NOMO-1 treated with DMSO at 0.1 percent for 48 hours (cell line): ENCODE measurements around the gene NAT10.

Experiments used
- DNase-seq: peaks from one replicate; lab custom pipeline; 2025; ENCODE audit not compliant: unreplicated experiment; lab: John Stamatoyannopoulos, UW

NAT10 gene

DNA sequence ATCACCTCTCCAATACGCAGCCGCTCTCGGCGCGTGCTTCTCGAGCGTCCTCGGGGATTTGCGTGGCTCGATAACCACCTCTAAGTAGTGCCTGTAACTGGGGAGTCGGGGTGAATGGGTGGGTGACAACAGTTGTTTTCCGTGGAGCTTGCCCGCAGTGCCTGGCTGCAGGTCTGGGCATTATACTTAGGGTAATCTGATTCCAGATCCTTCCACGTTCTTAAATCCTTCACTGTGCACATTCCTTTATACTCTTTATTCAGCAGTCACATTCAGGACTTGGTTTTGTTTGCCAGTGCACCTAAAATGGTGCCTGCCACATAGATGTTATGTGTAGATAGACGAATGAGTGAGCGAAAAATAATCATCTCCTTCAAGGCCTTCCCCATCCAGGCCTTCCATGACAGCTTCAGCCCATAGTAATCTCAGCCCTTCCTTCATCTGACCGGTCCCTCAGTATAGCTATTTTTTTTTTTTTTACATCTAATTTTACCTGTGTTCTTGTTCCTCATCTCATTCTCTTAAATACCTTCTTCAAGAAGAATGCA lies 602 bp downstream of the NAT10 start:
- no peak for DNase-seq

DNA sequence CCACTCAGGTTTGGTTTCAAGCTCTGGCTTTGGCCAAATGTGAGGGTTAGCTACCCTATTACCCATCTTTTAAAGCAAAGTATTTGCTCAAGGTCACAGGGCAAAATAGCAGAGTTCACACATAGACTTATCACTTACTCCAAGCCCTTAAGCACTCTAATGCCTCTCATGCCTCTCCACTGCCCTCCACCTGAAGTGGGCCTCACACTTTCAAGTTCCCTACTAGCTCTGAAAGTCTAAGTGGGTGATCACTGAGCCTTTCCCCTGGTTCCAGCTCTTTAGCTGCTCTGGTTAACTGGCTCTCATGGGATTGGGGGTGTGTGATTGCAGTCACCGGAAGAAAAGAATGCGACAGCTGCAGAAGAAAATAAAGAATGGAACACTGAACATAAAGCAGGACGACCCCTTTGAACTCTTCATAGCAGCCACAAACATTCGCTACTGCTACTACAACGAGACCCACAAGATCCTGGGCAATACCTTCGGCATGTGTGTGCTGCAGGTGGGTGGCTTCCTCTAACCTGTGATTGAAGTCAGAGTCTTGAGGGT lies 6.4 kb downstream of the NAT10 start:
- no peak for DNase-seq

DNA sequence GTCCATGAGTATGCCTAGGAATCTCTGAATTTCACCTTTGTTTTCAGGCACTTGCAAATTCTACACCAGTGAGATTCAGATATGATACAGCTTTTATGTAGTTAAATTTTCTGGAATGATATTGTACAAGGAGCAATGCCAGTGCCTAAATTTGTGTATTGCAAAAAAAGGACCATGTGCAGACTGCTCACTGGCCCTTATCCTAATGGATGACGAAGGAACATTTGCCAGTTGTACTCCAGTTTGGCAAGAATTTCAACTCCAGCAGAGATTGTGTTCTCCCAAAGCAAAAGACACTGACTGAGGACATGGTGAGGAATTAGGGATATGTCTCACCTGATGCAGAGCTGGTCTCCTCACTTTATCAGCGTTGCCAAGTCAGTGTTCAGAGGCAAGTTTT lies 8.6 kb downstream of the NAT10 start:
- DNase-seq: no peak

DNA sequence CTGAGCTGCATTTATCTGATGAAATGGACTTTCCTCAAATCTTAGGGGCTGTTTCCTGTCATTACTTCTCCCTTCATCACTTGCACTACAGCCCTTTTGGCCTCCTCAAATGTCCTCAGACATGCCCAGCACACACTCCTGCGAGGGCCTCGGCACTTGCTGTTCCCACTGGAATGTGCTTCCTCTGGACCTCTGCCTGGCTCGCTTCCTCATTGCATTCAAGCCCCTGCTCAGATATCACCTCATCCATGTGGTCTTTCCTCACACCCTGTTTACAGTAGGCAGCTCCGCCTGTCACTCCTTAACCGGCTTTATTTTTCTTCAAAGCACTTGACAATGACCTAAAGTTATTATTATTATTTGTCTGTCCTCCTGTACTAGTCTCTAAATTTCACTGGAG lies 9.0 kb downstream of the NAT10 start:
- DNase-seq: no peak

- no peak for DNase-seq
Measured at GRCh38 chr11:34120651-34121050, 15.2 kb downstream of the NAT10 start.

- no peak for DNase-seq
Measured at GRCh38 chr11:34124885-34125668, 19.6 kb downstream of the NAT10 start.

DNA sequence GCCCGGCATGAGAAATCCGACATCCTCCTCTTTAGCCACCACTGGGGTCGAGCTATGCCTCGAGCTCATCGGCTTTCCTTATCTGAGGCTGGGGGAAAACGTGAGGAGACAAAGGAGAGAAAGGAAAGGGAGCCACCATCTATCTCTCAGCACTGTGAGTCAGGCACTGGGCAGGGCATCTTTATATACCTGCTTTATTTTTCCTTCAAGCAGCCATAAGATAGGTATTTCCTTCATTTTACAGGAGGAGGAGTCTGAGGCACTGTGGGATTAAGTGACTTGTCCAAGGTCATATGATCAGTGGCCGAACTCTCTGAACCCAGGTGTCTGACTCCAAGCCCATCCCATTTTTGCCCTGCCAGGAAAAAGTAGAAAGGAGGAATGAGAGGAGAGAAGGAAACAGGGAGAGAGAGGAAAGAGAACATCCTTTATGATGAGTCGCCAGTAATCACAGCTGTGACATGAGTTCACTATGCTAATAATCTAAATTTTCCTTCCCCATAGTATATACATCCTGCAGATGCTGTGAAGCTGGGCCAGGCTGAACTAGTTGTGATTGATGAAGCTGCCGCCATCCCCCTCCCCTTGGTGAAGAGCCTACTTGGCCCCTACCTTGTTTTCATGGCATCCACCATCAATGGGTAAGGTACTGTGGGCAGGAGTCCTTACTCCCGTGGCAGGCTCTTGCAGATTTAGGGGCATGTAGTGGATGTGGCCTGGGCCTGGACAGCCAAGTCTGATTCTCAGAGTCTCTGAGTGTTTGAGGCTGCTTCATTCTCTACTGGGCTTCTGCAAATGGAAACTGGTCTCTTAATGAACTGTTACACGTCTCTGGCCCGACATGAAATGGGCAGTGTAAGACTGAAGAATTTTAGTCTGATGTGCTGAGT lies 21.8 kb downstream of the NAT10 start:
- DNase-seq: no peak

DNA sequence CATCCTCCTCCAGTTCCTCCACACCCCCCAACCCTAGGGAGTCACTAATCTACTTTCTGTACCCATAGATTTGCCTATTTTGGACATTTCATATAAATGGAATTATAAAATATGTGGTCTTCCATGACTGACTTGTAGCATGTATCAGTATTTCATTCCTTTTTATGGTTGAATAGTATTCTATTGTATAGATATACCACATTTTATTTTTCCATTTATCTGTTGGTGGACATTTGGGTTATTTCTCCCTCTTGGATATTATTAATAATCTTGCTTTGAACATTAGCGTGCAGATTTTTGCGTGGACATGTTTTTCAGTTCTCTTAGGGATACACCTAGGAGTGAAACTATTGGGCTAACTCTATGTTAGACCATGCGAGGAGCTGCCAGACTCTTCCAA lies 23.4 kb downstream of the NAT10 start:
- DNase-seq: no peak

- DNase-seq: no peak
Measured at GRCh38 chr11:34132261-34132965, 27.0 kb downstream of the NAT10 start.

GRCh38 chr11:34134765-34135164 lies 29.3 kb downstream of the NAT10 start:
- no peak for DNase-seq

- no peak for DNase-seq
Measured at GRCh38 chr11:34135439-34135838, 30.0 kb downstream of the NAT10 start.

GRCh38 chr11:34136420-34136819 lies 31.0 kb downstream of the NAT10 start:
- DNase-seq: no peak

- no peak for DNase-seq
Measured at GRCh38 chr11:34139346-34139745, 33.9 kb downstream of the NAT10 start.

GRCh38 chr11:34140149-34140548 lies 34.7 kb downstream of the NAT10 start:
- DNase-seq: no peak

- no peak for DNase-seq
Measured at GRCh38 chr11:34143048-34143447, 37.6 kb downstream of the NAT10 start.

- DNase-seq: no peak
Measured at GRCh38 chr11:34145073-34145472, 39.6 kb downstream of the NAT10 start.

DNA sequence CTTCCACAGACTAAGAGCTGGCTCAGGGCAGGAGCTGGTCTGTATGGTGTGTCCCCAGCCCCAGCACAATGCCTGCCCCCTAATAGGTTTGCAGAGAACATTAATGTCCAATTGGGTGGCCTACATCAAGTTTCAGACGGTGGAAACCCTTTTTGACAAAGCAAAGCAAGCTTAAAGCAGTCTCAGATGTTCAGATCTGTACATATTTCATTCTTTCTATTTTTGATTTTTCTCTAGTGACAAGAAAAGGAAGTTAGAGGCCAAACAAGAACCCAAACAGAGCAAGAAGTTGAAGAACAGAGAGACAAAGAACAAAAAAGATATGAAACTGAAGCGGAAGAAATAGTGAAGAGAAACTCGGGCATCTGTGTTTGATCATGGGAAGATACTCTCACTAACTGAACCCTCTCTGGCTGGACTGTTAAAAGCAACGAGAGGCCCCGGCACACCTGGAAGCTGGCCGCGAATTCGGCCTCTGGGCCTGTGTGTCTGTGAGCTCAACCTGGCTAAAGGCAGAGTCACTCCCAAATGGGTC lies 40.5 kb downstream of the NAT10 start:
- peak; percentile 19 for DNase-seq

GRCh38 chr11:34146411-34146810 lies 41.0 kb downstream of the NAT10 start:
- no peak for DNase-seq

GRCh38 chr11:34146866-34147265 lies 41.4 kb downstream of the NAT10 start:
- DNase-seq: no peak

- no peak for DNase-seq
Measured at GRCh38 chr11:34147581-34147980, 42.2 kb downstream of the NAT10 start.
